SK-N-SH treated with all-trans-retinoic acid at 6 μM for 48 hours (cell line): Measurements from ENCODE around the gene P2RY8.

Experiments
- ATAC-seq: fragments of 200-7000 bp; cut with Tn5 transposase; 3 replicates; pipeline ENCODE4 v1.9.1; 2020; ENCODE audit warnings: mild to moderate bottlenecking, moderate library complexity
- ARNTL ChIP-seq: fragments of 450-650 bp; formaldehyde crosslinking; IDR thresholded peaks from 2 replicates; pipeline ENCODE4 v1.5.0; 2020; ENCODE audit warnings: low read depth, mild to moderate bottlenecking, moderate library complexity, borderline replicate concordance
- BACH2 ChIP-seq: fragments of 250-450 bp; sonication (Bioruptor Pico); IDR thresholded peaks from 2 replicates; pipeline ENCODE4 v1.9.0; 2021; ENCODE audit warnings: mild to moderate bottlenecking, borderline replicate concordance
- CREB5 ChIP-seq: fragments of 250-450 bp; sonication (Bioruptor Pico); IDR thresholded peaks from 2 replicates; pipeline ENCODE4 v1.5.1; 2020; ENCODE audit warnings: low read depth, mild to moderate bottlenecking, moderate library complexity
- CSDC2 ChIP-seq: fragments of 250-450 bp; sonication (Bioruptor Pico); IDR thresholded peaks from 2 replicates; pipeline ENCODE4 v1.5.0; 2020; ENCODE audit warnings: mild to moderate bottlenecking, moderate library complexity
- ESRRG ChIP-seq: fragments of 250-450 bp; sonication (Bioruptor Pico); IDR thresholded peaks from 2 replicates; pipeline ENCODE4 v1.6.1; 2021; ENCODE audit warnings: mild to moderate bottlenecking
- GLIS3 ChIP-seq: fragments of 250-450 bp; sonication (Bioruptor Pico); IDR thresholded peaks from 2 replicates; pipeline ENCODE4 v1.5.0; 2020; ENCODE audit warnings: mild to moderate bottlenecking, moderate library complexity
- OSR1 ChIP-seq: fragments of 250-450 bp; sonication (Bioruptor Pico); IDR thresholded peaks from 2 replicates; pipeline ENCODE4 v1.8.0; 2022; ENCODE audit warnings: moderate library complexity, mild to moderate bottlenecking, inconsistent platforms
- PATZ1 ChIP-seq: fragments of 250-450 bp; sonication (Bioruptor Pico); IDR thresholded peaks from 2 replicates; pipeline ENCODE4 v1.8.0; 2020; ENCODE audit warnings: mild to moderate bottlenecking, moderate library complexity, borderline replicate concordance
- POU6F1 ChIP-seq: fragments of 250-450 bp; sonication (Bioruptor Pico); IDR thresholded peaks from 2 replicates; pipeline ENCODE4 v1.8.0; 2021; ENCODE audit warnings: low read depth, mild to moderate bottlenecking, moderate library complexity, borderline replicate concordance
- RARB ChIP-seq: fragments of 250-450 bp; sonication (Bioruptor Pico); IDR thresholded peaks from 2 replicates; pipeline ENCODE4 v1.8.0; 2021; ENCODE audit warnings: mild to moderate bottlenecking, moderate library complexity
- SNAI2 ChIP-seq: fragments of 250-450 bp; sonication (Bioruptor Pico); IDR thresholded peaks from 2 replicates; pipeline ENCODE4 v1.5.0; 2020; ENCODE audit warnings: mild to moderate bottlenecking, moderate library complexity
- TCF4 ChIP-seq: fragments of 250-450 bp; sonication (Bioruptor Pico); IDR thresholded peaks from 2 replicates; pipeline ENCODE4 v1.8.0; 2021; ENCODE audit warnings: mild to moderate bottlenecking, moderate library complexity, borderline replicate concordance
- TOX ChIP-seq: fragments of 250-450 bp; sonication (Bioruptor Pico); IDR thresholded peaks from 2 replicates; pipeline ENCODE4 v1.8.0; 2021; ENCODE audit warnings: mild to moderate bottlenecking, moderate library complexity, borderline replicate concordance
- TSHZ2 ChIP-seq: fragments of 250-450 bp; sonication (Bioruptor Pico); IDR thresholded peaks from 2 replicates; pipeline ENCODE4 v1.5.0; 2020; ENCODE audit warnings: mild to moderate bottlenecking, moderate library complexity
- ZC3H10 ChIP-seq: fragments of 250-450 bp; sonication (Bioruptor Pico); IDR thresholded peaks from 2 replicates; pipeline ENCODE4 v1.5.1; 2021; ENCODE audit warnings: mild to moderate bottlenecking, moderate library complexity
- ZFP3 ChIP-seq: fragments of 250-450 bp; sonication (Bioruptor Pico); IDR thresholded peaks from 2 replicates; pipeline ENCODE4 v1.5.0; 2020; ENCODE audit warnings: mild to moderate bottlenecking, moderate library complexity
- ZFP30 ChIP-seq: fragments of 450-650 bp; formaldehyde crosslinking; IDR thresholded peaks from 2 replicates; pipeline ENCODE4 v1.5.0; 2022; ENCODE audit warnings: mild to moderate bottlenecking, moderate library complexity
- ZNF565 ChIP-seq: fragments of 450-650 bp; formaldehyde crosslinking; conservative IDR thresholded peaks from 2 replicates; pipeline ENCODE4 v1.5.0; 2020; ENCODE audit warnings: low read depth, mild to moderate bottlenecking, moderate library complexity
- ZNF70 ChIP-seq: fragments of 450-650 bp; formaldehyde crosslinking; IDR thresholded peaks from 2 replicates; pipeline ENCODE4 v1.5.0; 2020; ENCODE audit warnings: mild to moderate bottlenecking, moderate library complexity
- ZNF8 ChIP-seq: fragments of 450-650 bp; formaldehyde crosslinking; IDR thresholded peaks from 2 replicates; pipeline ENCODE4 v1.5.0; 2020; ENCODE audit warnings: mild to moderate bottlenecking, moderate library complexity

P2RY8 gene

GRCh38 chrX:1511829-1512228, 25.2 kb downstream of the P2RY8 start:
- no peak for TF ChIP-seq ZNF565 (CRISPR knock-in tag)
- TF ChIP-seq ZNF70 (CRISPR knock-in tag), result no peak
- no peak for TF ChIP-seq CREB5 (CRISPR knock-in tag)
- no peak for TF ChIP-seq TOX (CRISPR knock-in tag)
- TF ChIP-seq RARB (CRISPR knock-in tag), result no peak
- no peak for TF ChIP-seq BACH2
- no peak for TF ChIP-seq GLIS3
- no peak for TF ChIP-seq ZC3H10 (CRISPR knock-in tag)
- no peak for TF ChIP-seq OSR1 (CRISPR knock-in tag)
- no peak for TF ChIP-seq PATZ1 (CRISPR knock-in tag)
- no peak for TF ChIP-seq ARNTL
- TF ChIP-seq ESRRG (CRISPR knock-in tag), result no peak

GRCh38 chrX:1511150-1511549, 25.8 kb downstream of the P2RY8 start:
- TF ChIP-seq ZC3H10 (CRISPR knock-in tag) (no peak), ZFP30 (CRISPR knock-in tag) (no peak), CREB5 (CRISPR knock-in tag) (no peak), RARB (CRISPR knock-in tag) (no peak), ZNF565 (CRISPR knock-in tag) (no peak), ZNF70 (CRISPR knock-in tag) (no peak), BACH2 (no peak), ZNF8 (CRISPR knock-in tag) (no peak), TOX (CRISPR knock-in tag) (no peak), SNAI2 (CRISPR knock-in tag) (no peak), PATZ1 (CRISPR knock-in tag) (no peak), CSDC2 (no peak), ARNTL (no peak), GLIS3 (no peak), TSHZ2 (CRISPR knock-in tag) (no peak), POU6F1 (CRISPR knock-in tag) (no peak), TCF4 (CRISPR knock-in tag) (no peak), ZFP3 (no peak)
- ATAC-seq, result no peak

More at GRCh38 chrX:1511829-1512228, 25.2 kb downstream of the P2RY8 start:
- ATAC-seq, result no peak
